ENCODE data around the gene PAM.

PAM gene

GRCh38 chr5:102927007-102927406 is 171.9 kb downstream of the PAM start:
- DNase-seq (ENCODE audit: extremely low read depth, low read depth): no peak
- no peak for TF ChIP-seq CTCF (IDR thresholded peaks at IDR 0.05; ENCODE audit: low read depth, low read length, missing control alignments)
- H3K4me3 ChIP-seq (replicated peaks; ENCODE audit: low read depth, low read length): no peak overlapping the region

GRCh38 chr5:102930244-102930643 is 175.1 kb downstream of the PAM start:
- DNase-seq (ENCODE audit: extremely low read depth, low read depth): no peak
- H3K4me3 ChIP-seq (replicated peaks; ENCODE audit: low read depth, low read length): no peak overlapping the region
- no peak for TF ChIP-seq CTCF (IDR thresholded peaks at IDR 0.05; ENCODE audit: low read depth, low read length, missing control alignments)

- no peak for TF ChIP-seq CTCF (IDR thresholded peaks at IDR 0.05; ENCODE audit: low read depth, low read length, missing control alignments)
- H3K4me3 ChIP-seq (replicated peaks; ENCODE audit: low read depth, low read length): no peak overlapping the region
- DNase-seq (ENCODE audit: extremely low read depth, low read depth): no peak
These were observed 176.1 kb downstream of the PAM start for GRCh38 chr5:102931085-102931725.

DNA sequence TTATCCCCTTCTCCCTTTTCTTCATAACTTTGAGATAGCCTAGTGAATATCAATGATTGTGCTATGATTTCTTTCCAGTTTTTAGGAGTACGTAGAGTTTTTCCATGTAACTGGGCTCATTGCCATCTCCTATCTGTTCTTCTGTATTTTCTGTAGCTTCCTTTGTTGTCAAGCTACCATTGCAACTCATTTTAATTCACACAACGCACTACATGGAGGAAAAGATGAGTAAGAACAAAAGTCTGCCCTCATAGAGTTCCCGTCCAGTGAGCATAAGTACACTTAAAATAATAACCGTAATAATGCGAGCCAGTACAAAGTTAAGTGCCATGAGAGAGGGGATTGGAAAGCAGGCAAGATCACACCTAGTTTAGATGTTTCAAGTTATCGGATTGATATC is 177.7 kb downstream of the PAM start:
- TF ChIP-seq CTCF (IDR thresholded peaks at IDR 0.05; ENCODE audit: low read depth, low read length, missing control alignments): no peak
- no peak for DNase-seq (ENCODE audit: extremely low read depth, low read depth)
- no peak overlapping the region for H3K4me3 ChIP-seq (replicated peaks; ENCODE audit: low read depth, low read length)

DNA sequence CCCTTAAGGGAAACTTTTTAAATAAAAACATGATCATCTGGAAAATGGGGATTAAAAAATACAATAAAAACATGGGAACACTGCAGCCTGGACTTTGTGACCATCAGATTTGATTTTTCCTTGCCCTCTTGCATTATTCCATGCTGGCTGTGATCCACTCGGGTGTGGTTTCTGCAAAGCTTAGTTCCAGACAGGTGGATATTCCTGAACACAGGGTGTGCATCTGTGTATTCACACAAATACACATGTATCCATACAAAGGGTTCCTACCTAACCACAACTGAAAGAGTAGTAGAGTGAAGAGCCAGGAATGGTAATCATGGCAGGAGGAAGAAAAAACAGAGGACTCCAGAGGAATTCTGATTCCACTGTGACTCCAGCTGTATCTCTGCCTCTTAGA is 178.2 kb downstream of the PAM start:
- no peak overlapping the region for H3K4me3 ChIP-seq (replicated peaks; ENCODE audit: low read depth, low read length)
- no peak for TF ChIP-seq CTCF (IDR thresholded peaks at IDR 0.05; ENCODE audit: low read depth, low read length, missing control alignments)
- DNase-seq (ENCODE audit: extremely low read depth, low read depth): no peak

DNA sequence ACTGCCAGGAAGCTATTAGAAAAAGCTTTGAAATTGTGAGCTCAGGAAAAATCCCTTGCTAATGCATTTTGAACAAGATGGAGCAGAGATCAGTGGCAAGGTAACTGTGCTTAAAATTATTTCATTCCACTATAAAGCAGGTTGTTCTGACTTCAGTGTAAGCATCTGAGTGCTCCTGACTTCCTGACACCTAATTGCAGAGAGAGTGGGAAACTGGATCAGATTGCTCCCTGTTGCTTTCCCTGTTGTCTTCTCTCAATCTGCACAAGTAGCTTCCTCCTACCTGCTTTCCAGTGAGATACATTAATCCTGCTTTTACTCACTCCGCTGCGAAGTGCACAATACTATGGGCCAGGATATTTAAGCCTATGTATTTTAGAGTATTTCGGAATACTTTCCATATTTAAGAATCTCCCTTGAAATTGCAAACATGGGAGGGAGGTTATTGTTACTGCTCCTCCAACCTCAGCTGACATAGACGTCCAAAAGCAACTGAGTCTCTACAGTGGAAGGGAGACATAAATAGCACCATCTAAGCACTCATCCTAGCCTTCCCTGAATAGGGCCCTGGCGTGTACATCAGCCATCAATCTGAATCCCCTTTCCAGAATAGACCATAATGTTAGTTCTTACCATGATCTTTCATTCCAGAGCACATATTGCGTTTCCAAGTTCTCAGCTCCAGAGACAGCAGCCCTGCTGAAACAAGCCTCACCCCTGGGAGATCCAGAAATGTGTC is 178.8 kb downstream of the PAM start:
- TF ChIP-seq CTCF (IDR thresholded peaks at IDR 0.05; ENCODE audit: low read depth, low read length, missing control alignments): no peak
- no peak for DNase-seq (ENCODE audit: extremely low read depth, low read depth)
- no peak overlapping the region for H3K4me3 ChIP-seq (replicated peaks; ENCODE audit: low read depth, low read length)
